ENCODE data around the gene CXCL8.
"Not testable (repeated sequence)": the region's sequence is repeated elsewhere in the genome, so short reads cannot be mapped to it uniquely, and the experiment has no call there.

Gene CXCL8

GRCh38 chr4:73743281-73743680 is 2.9 kb downstream of the CXCL8 start:
- DNase-seq (ENCODE audit: low read depth, low spot score), result no peak

GRCh38 chr4:73743795-73744194 is 3.4 kb downstream of the CXCL8 start:
- no peak for DNase-seq (ENCODE audit: low read depth, low spot score)

GRCh38 chr4:73744203-73744602 is 3.8 kb downstream of the CXCL8 start:
- DNase-seq (ENCODE audit: low read depth, low spot score), result no peak

GRCh38 chr4:73750730-73751129 is 10.4 kb downstream of the CXCL8 start:
- no peak for DNase-seq (ENCODE audit: low read depth, low spot score)

- no peak for DNase-seq (ENCODE audit: low read depth, low spot score)
These were observed 10.8 kb downstream of the CXCL8 start for GRCh38 chr4:73751166-73751565.

- no peak for DNase-seq (ENCODE audit: low read depth, low spot score)
These were observed 11.5 kb downstream of the CXCL8 start for GRCh38 chr4:73751830-73752229.

GRCh38 chr4:73752424-73752823 is 12.1 kb downstream of the CXCL8 start:
- DNase-seq (ENCODE audit: low read depth, low spot score), result no peak

- DNase-seq (ENCODE audit: low read depth, low spot score), result no peak
These were observed 12.8 kb downstream of the CXCL8 start for GRCh38 chr4:73753215-73753614.

- no peak for DNase-seq (ENCODE audit: low read depth, low spot score)
These were observed 14.6 kb downstream of the CXCL8 start for GRCh38 chr4:73754934-73755333.

- DNase-seq (ENCODE audit: low read depth, low spot score), result no peak
These were observed 19.0 kb downstream of the CXCL8 start for GRCh38 chr4:73759357-73759756.

GRCh38 chr4:73761856-73762255 is 21.5 kb downstream of the CXCL8 start:
- no peak for DNase-seq (ENCODE audit: low read depth, low spot score)

GRCh38 chr4:73762409-73762808 is 22.0 kb downstream of the CXCL8 start:
- no peak for DNase-seq (ENCODE audit: low read depth, low spot score)

GRCh38 chr4:73763877-73764276 is 23.5 kb downstream of the CXCL8 start:
- no peak for DNase-seq (ENCODE audit: low read depth, low spot score)

- no peak for DNase-seq (ENCODE audit: low read depth, low spot score)
These were observed 24.1 kb downstream of the CXCL8 start for GRCh38 chr4:73764513-73764912.

GRCh38 chr4:73765296-73765695 is 24.9 kb downstream of the CXCL8 start:
- DNase-seq (ENCODE audit: low read depth, low spot score), result no peak

GRCh38 chr4:73770917-73771316 is 30.5 kb downstream of the CXCL8 start:
- DNase-seq (ENCODE audit: low read depth, low spot score), result no peak

GRCh38 chr4:73772363-73772762 is 32.0 kb downstream of the CXCL8 start:
- no peak for DNase-seq (ENCODE audit: low read depth, low spot score)

GRCh38 chr4:73774406-73774805 is 34.0 kb downstream of the CXCL8 start:
- DNase-seq (ENCODE audit: low read depth, low spot score), result not testable (repeated sequence)

GRCh38 chr4:73776321-73776729 is 36.0 kb downstream of the CXCL8 start:
- DNase-seq (ENCODE audit: low read depth, low spot score), result no peak

- DNase-seq (ENCODE audit: low read depth, low spot score), result no peak
These were observed 37.2 kb downstream of the CXCL8 start for GRCh38 chr4:73777612-73778011.

GRCh38 chr4:73780243-73780642 is 39.9 kb downstream of the CXCL8 start:
- no peak for DNase-seq (ENCODE audit: low read depth, low spot score)

- DNase-seq (ENCODE audit: low read depth, low spot score), result no peak
These were observed 40.5 kb downstream of the CXCL8 start for GRCh38 chr4:73780834-73781233.

GRCh38 chr4:73788411-73788810 is 48.0 kb downstream of the CXCL8 start:
- no peak for DNase-seq (ENCODE audit: low read depth, low spot score)

Measured in activated CD4-positive, CD25-positive, alpha-beta regulatory T cell treated with anti-CD3 and anti-CD28 coated beads, Interleukin-2, amount 50 U/mL, for 16 hours (primary cell).